Measurements from ENCODE around the gene RALGAPB.

The RALGAPB gene

GRCh38 chr20:38579921-38580320 is 107.3 kb downstream of the RALGAPB start:
- H3K27me3 ChIP-seq, result peaks cover 0 to 7% of the 10 kb centered on the region in 2 donors
- intact Hi-C loops (cut with DNase I; ENCODE audit: low total_unique reads), result no loop called here
- peaks cover 12 to 25% (median 25%) of the 10 kb centered on the region in 3 donors for H3K36me3 ChIP-seq
- TF ChIP-seq CTCF (IDR thresholded peaks at IDR 0.05), result no peak
- peaks cover 0 to 10% (median 4%) of the 10 kb centered on the region in 4 donors for H3K4me1 ChIP-seq
- no peak overlapping the region for H3K4me3 ChIP-seq
- DNase-seq, result no peak
- H3K27ac ChIP-seq, result no peak overlapping the region
- no peaks in the 10 kb centered on the region for H3K9me3 ChIP-seq

- Histone ChIP-seq H3K27ac (no peak within 1 kb of the TSS), H3K4me3 (no peak within 1 kb of the TSS), H3K9me3 (no peaks in the 10 kb centered on the region), H3K36me3 (peaks cover 1 to 14% (median 14%) of the 10 kb centered on the region in 3 donors), H3K4me1 (peaks cover 0 to 10% (median 4%) of the 10 kb centered on the region in 4 donors), H3K27me3 (peaks cover 0 to 7% of the 10 kb centered on the region in 2 donors)
- DNase-seq, result peak in 1 of 2 donors; percentile 77
- TF ChIP-seq CTCF (IDR thresholded peaks at IDR 0.05), result no peak
- intact Hi-C loops (cut with DNase I; ENCODE audit: low total_unique reads), result no loop called here
Observed at GRCh38 chr20:38581013-38581412, 108.4 kb downstream of the RALGAPB start, which contains the start of gene ADIG. ADIG (plus strand) TSS chr20:38581197; CDS start chr20:38581251, 54 bp downstream.

GRCh38 chr20:38581830-38582358 is 109.3 kb downstream of the RALGAPB start:
- DNase-seq, result no peak
- no peak for TF ChIP-seq CTCF (IDR thresholded peaks at IDR 0.05)
- H3K27me3 ChIP-seq, result peaks cover 0 to 7% of the 10 kb centered on the region in 2 donors
- H3K27ac ChIP-seq, result no peak overlapping the region
- H3K4me1 ChIP-seq, result peaks cover 0 to 10% (median 4%) of the 10 kb centered on the region in 4 donors
- intact Hi-C loops (cut with DNase I; ENCODE audit: low total_unique reads), result no loop called here
- no peak overlapping the region for H3K4me3 ChIP-seq
- H3K9me3 ChIP-seq, result no peaks in the 10 kb centered on the region
- H3K36me3 ChIP-seq, result peaks cover 0 to 7% (median 5%) of the 10 kb centered on the region in 3 donors

GRCh38 chr20:38583306-38583705 is 110.7 kb downstream of the RALGAPB start:
- no peak overlapping the region for H3K27ac ChIP-seq
- no peak for TF ChIP-seq CTCF (IDR thresholded peaks at IDR 0.05)
- peaks cover 0 to 10% (median 4%) of the 10 kb centered on the region in 4 donors for H3K4me1 ChIP-seq
- DNase-seq, result no peak
- H3K4me3 ChIP-seq, result no peak overlapping the region
- no peaks in the 10 kb centered on the region for H3K36me3 ChIP-seq
- intact Hi-C loops (cut with DNase I; ENCODE audit: low total_unique reads), result no loop called here
- no peaks in the 10 kb centered on the region for H3K9me3 ChIP-seq
- peaks cover 0 to 11% of the 10 kb centered on the region in 2 donors for H3K27me3 ChIP-seq

GRCh38 chr20:38584099-38584763 is 111.6 kb downstream of the RALGAPB start:
- Histone ChIP-seq H3K4me3 (no peak overlapping the region), H3K27me3 (peaks cover 0 to 13% of the 10 kb centered on the region in 2 donors), H3K9me3 (no peaks in the 10 kb centered on the region), H3K36me3 (no peaks in the 10 kb centered on the region), H3K4me1 (peaks cover 0 to 10% (median 4%) of the 10 kb centered on the region in 4 donors), H3K27ac (no peak overlapping the region)
- no peak for TF ChIP-seq CTCF (IDR thresholded peaks at IDR 0.05)
- intact Hi-C loops (cut with DNase I; ENCODE audit: low total_unique reads), result no loop called here
- no peak for DNase-seq
